SK-N-SH (cell line): Measurements from ENCODE around the gene KLF2.
"Not testable (repeated sequence)": the region's sequence is repeated elsewhere in the genome, so short reads cannot be mapped to it uniquely, and the experiment has no call there.

Experiments
- CTCF ChIP-seq: fragments of 200-600 bp; sonication (generic); IDR thresholded peaks from 2 replicates; pipeline ENCODE4 v1.6.1; 2017; ENCODE audit warnings: antibody characterized with exemption, mild to moderate bottlenecking, moderate library complexity
- POLR2AphosphoS5 ChIP-seq: IDR thresholded peaks from 2 replicates; pipeline ENCODE4 v1.6.1; 2012; ENCODE audit warnings: low read depth, low read length
- RFX5 ChIP-seq: IDR thresholded peaks from 2 replicates; pipeline ENCODE4 v1.6.1; 2012; ENCODE audit warnings: mild to moderate bottlenecking, improper control_type of control experiment, low read length
- SIN3A ChIP-seq: IDR thresholded peaks from 2 replicates; pipeline ENCODE4 v1.6.1; 2012; ENCODE audit warnings: low read depth, mild to moderate bottlenecking, low read length, moderate library complexity, borderline replicate concordance
- TEAD4 ChIP-seq: IDR thresholded peaks from 2 replicates; pipeline ENCODE4 v1.4.0; 2012; ENCODE audit warnings: mild to moderate bottlenecking, borderline replicate concordance; ENCODE audit not compliant: insufficient read depth
- USF1 ChIP-seq: IDR thresholded peaks from 2 replicates; pipeline ENCODE4 v1.4.0; 2012; ENCODE audit warnings: low read depth, borderline replicate concordance
- TF ChIP-seq, protein P1 (sequence below): IDR thresholded peaks from 2 replicates; pipeline ENCODE4 v1.4.0; 2012; ENCODE audit warnings: low read depth

GRCh38 chr19:16347099-16347498 lies 22.5 kb downstream of the KLF2 start:
- not testable (repeated sequence) for TF ChIP-seq CTCF, RFX5, SIN3A, POLR2AphosphoS5, USF1, TEAD4
- TF ChIP-seq, protein P1, sequence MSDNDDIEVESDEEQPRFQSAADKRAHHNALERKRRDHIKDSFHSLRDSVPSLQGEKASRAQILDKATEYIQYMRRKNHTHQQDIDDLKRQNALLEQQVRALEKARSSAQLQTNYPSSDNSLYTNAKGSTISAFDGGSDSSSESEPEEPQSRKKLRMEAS: not testable (repeated sequence)
